B cell (primary cell): ENCODE results near the gene RAB6D. TPM values are rescaled to one million over a fixed set of nuclear protein-coding genes. Genes with fewer than 3 reads are reported as not detected.

Experiments used
- ATAC-seq: fragments of 200-7000 bp; cut with Tn5 transposase; one replicate; pipeline ENCODE4 v1.10.0; 2021; ENCODE audit warnings: low read depth, mild to moderate bottlenecking, moderate number of reproducible peaks, moderate library complexity
- CTCF ChIA-PET: fragments of 350-600 bp; sonication (Branson Sonifier 250); formaldehyde crosslinking; loops from one replicate; lab custom pipeline; 2021; ENCODE audit warnings: antibody characterized with exemption, inconsistent platforms; lab: Charles Lee
- POLR2A ChIA-PET: fragments of 350-600 bp; sonication (Branson Sonifier 250); formaldehyde crosslinking; loops from one replicate; lab custom pipeline; 2021; ENCODE audit warnings: antibody characterized with exemption; lab: Charles Lee
- DNase-seq: peaks from one replicate; pipeline ENCODE4 v3.0.0; 2013
- H2AFZ ChIP-seq: 2 replicates; pipeline ENCODE4 v1.6.1; 2012; ENCODE audit warnings: mild to moderate bottlenecking, low read depth, low read length; ENCODE audit not compliant: insufficient read depth, poor library complexity, severe bottlenecking
- H3K27ac ChIP-seq, 2 donors: 1 replicate in 1 of 2; 2 replicates in 1 of 2; pipeline ENCODE4 v1.5.1; 2012 to 2013; ENCODE audit warnings: low read length in 2 of 2, mild to moderate bottlenecking in 2 of 2, moderate library complexity in 1 of 2
- H3K27me3 ChIP-seq, 4 experiments: fragments of 200-600 bp in 1 of 4; sonication (generic) in 1 of 4; replicated peaks in 1 of 4; 1 replicate in 2 of 4; 2 replicates in 2 of 4; pipeline versions ENCODE4 v1.6.1 to v1.7.0; 2013 to 2016; ENCODE audit warnings: low read length in 3 of 4, mild to moderate bottlenecking in 2 of 4, mixed read lengths in 1 of 4, moderate library complexity in 1 of 4; ENCODE audit not compliant: insufficient read depth in 4 of 4, control insufficient read depth in 3 of 4; ENCODE audit errors: control extremely low read depth in 1 of 4
- H3K36me3 ChIP-seq, 2 experiments: replicated peaks in 1 of 2; 1 replicate in 1 of 2; 2 replicates in 1 of 2; pipeline versions ENCODE4 v1.6.1 to v1.7.1; 2013; ENCODE audit warnings: low read length in 1 of 2; ENCODE audit not compliant: insufficient read depth in 2 of 2, control insufficient read depth in 1 of 2; ENCODE audit errors: control extremely low read depth in 1 of 2, extremely low read depth in 1 of 2
- H3K4me1 ChIP-seq, 2 donors: fragments of 200-600 bp in 1 of 2; sonication (generic) in 1 of 2; 1 replicate in 1 of 2; 2 replicates in 1 of 2; pipeline versions ENCODE4 v1.5.1 to v1.6.1; 2013 to 2017; ENCODE audit warnings: low read length in 2 of 2; ENCODE audit not compliant: control insufficient read depth in 2 of 2, insufficient read depth in 2 of 2
- H3K4me2 ChIP-seq: replicated peaks from 2 replicates; pipeline ENCODE3; 2012; ENCODE audit warnings: mild to moderate bottlenecking, low read depth, low read length; ENCODE audit not compliant: poor library complexity, severe bottlenecking
- H3K4me3 ChIP-seq, 5 experiments: fragments of 200-600 bp in 1 of 5; sonication (generic) in 1 of 5; 1 replicate in 3 of 5; 2 replicates in 2 of 5; pipeline versions ENCODE4 v1.5.1 to v1.7.0; 2011 to 2016; ENCODE audit warnings: low read length in 4 of 5, mild to moderate bottlenecking in 4 of 5, low read depth in 2 of 5, control low read depth in 1 of 5, moderate library complexity in 1 of 5; ENCODE audit not compliant: insufficient read depth in 1 of 5; ENCODE audit errors: control extremely low read depth in 1 of 5, extremely low read depth in 1 of 5
- H3K79me2 ChIP-seq: fragments of 200-600 bp; sonication (generic); one replicate; pipeline ENCODE4 v1.6.0; 2016; ENCODE audit warnings: low read length; ENCODE audit not compliant: control insufficient read depth, insufficient read depth
- H3K9ac ChIP-seq: fragments of 200-600 bp; sonication (generic); 2 replicates; pipeline ENCODE4 v1.6.1; 2017; ENCODE audit warnings: mild to moderate bottlenecking, low read length, moderate library complexity
- H3K9me3 ChIP-seq, 3 donors: one replicate each; pipeline versions ENCODE4 v1.6.1 to v1.7.1; 2013; ENCODE audit warnings: low read length in 2 of 3; ENCODE audit not compliant: control insufficient read depth in 2 of 3, insufficient read depth in 1 of 3; ENCODE audit errors: control extremely low read depth in 1 of 3
- H4K20me1 ChIP-seq: 2 replicates; pipeline ENCODE4 v1.6.0; 2012; ENCODE audit warnings: mild to moderate bottlenecking, low read length; ENCODE audit not compliant: insufficient read depth, control insufficient read depth, poor library complexity, severe bottlenecking
- H3K27ac Mint-ChIP-seq: one replicate; pipeline ENCODE4 v1.8.0; 2021; ENCODE audit warnings: mixed read lengths
- H3K27me3 Mint-ChIP-seq: one replicate; pipeline ENCODE4 v1.8.0; 2021; ENCODE audit warnings: mixed read lengths
- H3K4me1 Mint-ChIP-seq: one replicate; pipeline ENCODE4 v1.8.0; 2021; ENCODE audit warnings: mixed read lengths
- H3K4me3 Mint-ChIP-seq: one replicate; pipeline ENCODE4 v1.8.0; 2021; ENCODE audit warnings: mixed read lengths
- H3K9me3 Mint-ChIP-seq: one replicate; pipeline ENCODE4 v1.8.0; 2022; ENCODE audit warnings: mixed read lengths; ENCODE audit not compliant: insufficient read depth
- EZH2 ChIP-seq: IDR thresholded peaks from 2 replicates; pipeline ENCODE4 v1.6.1; 2012; ENCODE audit warnings: borderline replicate concordance, low read depth, mild to moderate bottlenecking, moderate library complexity, low read length; ENCODE audit not compliant: insufficient read depth, poor library complexity, severe bottlenecking
- WGBS: methylation state at CpG from one replicate; pipeline ENCODE4 v1.1.5; 2013; ENCODE audit warnings: missing lambda C conversion rate; ENCODE audit not compliant: insufficient coverage; 5-methylcytosine and 5-hydroxymethylcytosine counted together
- intact Hi-C: fragments of 100-400 bp; cut with micrococcal nuclease; formaldehyde crosslinking; loops from one replicate; pipeline ENCODE4 v1.10.0; 2022
- polyA plus RNA-seq: library from polyadenylated mRNA; depleted of rRNA; stranded (reverse); fragments of >200 nt; gene quantifications from 2 replicates; pipeline ENCODE4 v1.2.3, GENCODE V29; 2012
- total RNA-seq, 2 donors: library from RNA; stranded (reverse); fragments of 120-200 nt in 1 of 2; gene quantifications; 1 replicate in 1 of 2; 2 replicates in 1 of 2; pipeline versions ENCODE4 v1.2.3 to v1.2.4, GENCODE V29; 2013 to 2022
- TF ChIP-seq, protein P1 (sequence below): fragments of 200-600 bp; IDR thresholded peaks from one replicate; pipeline ENCODE4 v1.8.0; 2022; ENCODE audit warnings: antibody characterized with exemption, mild to moderate bottlenecking

Gene RAB6D
- total and polyA plus RNA-seq, 2 donors (not counting 1 experiment from before 2014, with no cell fraction given): not detected

DNA sequence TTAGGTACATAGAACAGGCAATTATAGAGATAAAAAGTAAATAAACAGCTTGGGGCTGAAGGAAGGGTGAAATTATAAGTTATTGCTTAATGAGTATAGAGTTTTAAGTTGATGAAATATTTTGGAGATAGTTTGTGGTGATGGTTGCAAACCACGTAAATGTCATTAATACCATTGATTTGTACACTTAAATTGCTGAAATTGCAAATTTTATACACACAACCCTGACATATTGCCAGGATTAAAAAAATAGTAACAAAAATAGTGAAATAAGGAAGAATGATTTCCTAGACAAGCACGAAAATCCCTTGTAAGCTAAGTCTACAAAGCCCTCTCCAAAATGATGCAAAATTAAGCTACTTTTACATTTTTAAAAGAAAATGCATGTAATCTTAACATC, 46.2 kb upstream of the RAB6D start:
- no peak for DNase-seq
- Histone ChIP-seq H2AFZ (no peak overlapping the region), H3K79me2 (no peaks in the 10 kb centered on the region), H3K9me3 (no peaks in the 10 kb centered on the region), H3K9ac (no peak overlapping the region), H3K36me3 (no peaks in the 10 kb centered on the region), H3K27ac (no peak overlapping the region), H4K20me1 (no peaks in the 10 kb centered on the region), H3K27me3 (peaks cover 0 to 13% (median 1%) of the 10 kb centered on the region in 4 experiments), H3K4me1 (no peaks in the 10 kb centered on the region), H3K4me3 (no peak overlapping the region), H3K4me2 (no peak overlapping the region)
- Mint-ChIP-seq H3K27me3 (peaks cover 33% of the 10 kb centered on the region), H3K27ac (no peak overlapping the region), H3K4me3 (no peak overlapping the region), H3K9me3 (no peaks in the 10 kb centered on the region), H3K4me1 (no peaks in the 10 kb centered on the region)
- TF ChIP-seq, protein P1, sequence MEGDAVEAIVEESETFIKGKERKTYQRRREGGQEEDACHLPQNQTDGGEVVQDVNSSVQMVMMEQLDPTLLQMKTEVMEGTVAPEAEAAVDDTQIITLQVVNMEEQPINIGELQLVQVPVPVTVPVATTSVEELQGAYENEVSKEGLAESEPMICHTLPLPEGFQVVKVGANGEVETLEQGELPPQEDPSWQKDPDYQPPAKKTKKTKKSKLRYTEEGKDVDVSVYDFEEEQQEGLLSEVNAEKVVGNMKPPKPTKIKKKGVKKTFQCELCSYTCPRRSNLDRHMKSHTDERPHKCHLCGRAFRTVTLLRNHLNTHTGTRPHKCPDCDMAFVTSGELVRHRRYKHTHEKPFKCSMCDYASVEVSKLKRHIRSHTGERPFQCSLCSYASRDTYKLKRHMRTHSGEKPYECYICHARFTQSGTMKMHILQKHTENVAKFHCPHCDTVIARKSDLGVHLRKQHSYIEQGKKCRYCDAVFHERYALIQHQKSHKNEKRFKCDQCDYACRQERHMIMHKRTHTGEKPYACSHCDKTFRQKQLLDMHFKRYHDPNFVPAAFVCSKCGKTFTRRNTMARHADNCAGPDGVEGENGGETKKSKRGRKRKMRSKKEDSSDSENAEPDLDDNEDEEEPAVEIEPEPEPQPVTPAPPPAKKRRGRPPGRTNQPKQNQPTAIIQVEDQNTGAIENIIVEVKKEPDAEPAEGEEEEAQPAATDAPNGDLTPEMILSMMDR: no peak
- TF ChIP-seq EZH2: no peak
- ChIA-PET CTCF (interaction anchor here (7.2 kb wide), 1 partner anchor 263 kb away, joined by 63 read pairs; no protein-coding TSS in a partner anchor), POLR2A (no interaction called here)
- intact Hi-C loops: loop anchor here (10.0 kb wide), 2 partner anchors 105 to 735 kb away; no protein-coding TSS in a partner anchor
- WGBS: no CpG with 5 or more reads among the region's 2 CpGs
- ATAC-seq: no peak

DNA sequence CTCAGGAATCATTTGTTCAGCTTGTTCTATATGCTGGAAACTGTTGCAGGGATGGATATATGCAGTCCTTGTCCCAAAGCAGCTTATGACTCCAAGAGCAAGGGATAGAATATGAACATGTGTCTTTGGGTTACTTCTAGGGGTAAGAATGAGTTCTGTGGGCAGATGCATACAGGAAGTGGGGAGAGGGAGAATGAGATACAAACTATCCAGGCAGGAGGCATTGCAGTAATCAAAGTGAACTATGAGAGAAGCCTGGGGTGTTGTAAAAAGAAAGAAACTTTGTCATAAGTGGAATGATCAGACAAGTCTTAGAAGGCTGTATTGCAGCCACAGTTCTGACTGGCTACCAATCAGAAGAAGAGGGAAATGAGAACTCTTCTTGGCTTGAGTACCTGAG, 44.8 kb upstream of the RAB6D start:
- no peak overlapping the region for H3K4me3 ChIP-seq
- no peak overlapping the region for H3K27ac ChIP-seq
- no peak overlapping the region for H3K9ac ChIP-seq
- DNase-seq: no peak
- Mint-ChIP-seq H3K4me3 (no peak overlapping the region), H3K4me1 (no peaks in the 10 kb centered on the region), H3K27ac (no peak overlapping the region), H3K9me3 (no peaks in the 10 kb centered on the region), H3K27me3 (peaks cover 40% of the 10 kb centered on the region)
- CTCF ChIA-PET: interaction anchor here (7.2 kb wide), 1 partner anchor 264 kb away, joined by 63 read pairs; no protein-coding TSS in a partner anchor
- H2AFZ ChIP-seq: no peak overlapping the region
- ATAC-seq: no peak
- peaks cover 0 to 13% (median 1%) of the 10 kb centered on the region in 4 experiments for H3K27me3 ChIP-seq
- no peaks in the 10 kb centered on the region for H3K36me3 ChIP-seq
- no peaks in the 10 kb centered on the region for H3K4me1 ChIP-seq
- no peaks in the 10 kb centered on the region for H3K79me2 ChIP-seq
- H4K20me1 ChIP-seq: no peaks in the 10 kb centered on the region
- intact Hi-C loops: no loop called here
- H3K9me3 ChIP-seq: no peaks in the 10 kb centered on the region
- TF ChIP-seq EZH2: no peak
- TF ChIP-seq, protein P1: no peak
- no peak overlapping the region for H3K4me2 ChIP-seq
- POLR2A ChIA-PET: no interaction called here
